ENCODE data around the gene RBM44.
"Not testable (repeated sequence)": the region's sequence is repeated elsewhere in the genome, so short reads cannot be mapped to it uniquely, and the experiment has no call there.

Gene RBM44

GRCh38 chr2:237782181-237782580 lies 16.4 kb upstream of the RBM44 start:
- H2AFZ ChIP-seq (ENCODE audit: low read length, unreplicated experiment) = no peak overlapping the region
- no peaks in the 10 kb centered on the region for H3K27me3 ChIP-seq (ENCODE audit: insufficient read depth, low read length)
- H3K27ac ChIP-seq (ENCODE audit: low read depth, low read length) = no peak overlapping the region
- H3K4me3 ChIP-seq (ENCODE audit: low read depth, low read length) = no peak overlapping the region
- no peaks in the 10 kb centered on the region for H3K4me1 ChIP-seq (ENCODE audit: control insufficient read depth, insufficient read depth, low read length, unreplicated experiment)
- H3K79me2 ChIP-seq (ENCODE audit: control insufficient read depth, insufficient read depth, low read length, unreplicated experiment) = no peaks in the 10 kb centered on the region
- H3K36me3 ChIP-seq (ENCODE audit: insufficient read depth, low read length) = peaks cover 23% of the 10 kb centered on the region

GRCh38 chr2:237783678-237784077 lies 14.9 kb upstream of the RBM44 start:
- not testable (repeated sequence) for H3K79me2 ChIP-seq (ENCODE audit: control insufficient read depth, insufficient read depth, low read length, unreplicated experiment); H3K27ac ChIP-seq (ENCODE audit: low read depth, low read length); H3K4me1 ChIP-seq (ENCODE audit: control insufficient read depth, insufficient read depth, low read length, unreplicated experiment); H3K27me3 ChIP-seq (ENCODE audit: insufficient read depth, low read length); H2AFZ ChIP-seq (ENCODE audit: low read length, unreplicated experiment); H3K4me3 ChIP-seq (ENCODE audit: low read depth, low read length)
- H3K36me3 ChIP-seq (ENCODE audit: insufficient read depth, low read length) = peaks cover 26% of the 10 kb centered on the region

GRCh38 chr2:237786936-237787335 lies 11.6 kb upstream of the RBM44 start:
- H3K36me3 ChIP-seq (ENCODE audit: insufficient read depth, low read length) = peaks cover 12% of the 10 kb centered on the region
- H3K27me3 ChIP-seq (ENCODE audit: insufficient read depth, low read length) = no peaks in the 10 kb centered on the region
- H3K27ac ChIP-seq (ENCODE audit: low read depth, low read length) = no peak overlapping the region
- H2AFZ ChIP-seq (ENCODE audit: low read length, unreplicated experiment) = no peak overlapping the region
- H3K79me2 ChIP-seq (ENCODE audit: control insufficient read depth, insufficient read depth, low read length, unreplicated experiment) = no peaks in the 10 kb centered on the region
- H3K4me3 ChIP-seq (ENCODE audit: low read depth, low read length) = no peak overlapping the region
- no peaks in the 10 kb centered on the region for H3K4me1 ChIP-seq (ENCODE audit: control insufficient read depth, insufficient read depth, low read length, unreplicated experiment)

- Histone ChIP-seq H2AFZ (ENCODE audit: low read length, unreplicated experiment) (no peak overlapping the region), H3K36me3 (ENCODE audit: insufficient read depth, low read length) (peaks cover 7% of the 10 kb centered on the region), H3K27me3 (ENCODE audit: insufficient read depth, low read length) (no peaks in the 10 kb centered on the region), H3K4me1 (ENCODE audit: control insufficient read depth, insufficient read depth, low read length, unreplicated experiment) (no peaks in the 10 kb centered on the region), H3K4me3 (ENCODE audit: low read depth, low read length) (0 out of 2 replicates have a peak overlapping the region, but pooled peaks have one; percentile 7), H3K79me2 (ENCODE audit: control insufficient read depth, insufficient read depth, low read length, unreplicated experiment) (no peaks in the 10 kb centered on the region), H3K27ac (ENCODE audit: low read depth, low read length) (no peak overlapping the region)
Measured at GRCh38 chr2:237790353-237790752, 8.2 kb upstream of the RBM44 start.

GRCh38 chr2:237791977-237792727 lies 6.4 kb upstream of the RBM44 start:
- Histone ChIP-seq H3K27ac (ENCODE audit: low read depth, low read length) (no peak overlapping the region), H2AFZ (ENCODE audit: low read length, unreplicated experiment) (no peak overlapping the region), H3K4me3 (ENCODE audit: low read depth, low read length) (no peak overlapping the region), H3K27me3 (ENCODE audit: insufficient read depth, low read length) (no peaks in the 10 kb centered on the region), H3K36me3 (ENCODE audit: insufficient read depth, low read length) (peaks cover 3% of the 10 kb centered on the region), H3K79me2 (ENCODE audit: control insufficient read depth, insufficient read depth, low read length, unreplicated experiment) (no peaks in the 10 kb centered on the region), H3K4me1 (ENCODE audit: control insufficient read depth, insufficient read depth, low read length, unreplicated experiment) (no peaks in the 10 kb centered on the region)

- H3K79me2 ChIP-seq (ENCODE audit: control insufficient read depth, insufficient read depth, low read length, unreplicated experiment) = no peaks in the 10 kb centered on the region
- H3K27ac ChIP-seq (ENCODE audit: low read depth, low read length) = no peak overlapping the region
Measured at GRCh38 chr2:237797253-237797652, 1.3 kb upstream of the RBM44 start.

GRCh38 chr2:237799060-237799428 lies 465 bp downstream of the RBM44 start:
- Histone ChIP-seq H3K79me2 (ENCODE audit: control insufficient read depth, insufficient read depth, low read length, unreplicated experiment) (no peaks in the 10 kb centered on the region), H3K27ac (ENCODE audit: low read depth, low read length) (no peak overlapping the region), H3K36me3 (ENCODE audit: insufficient read depth, low read length) (no peaks in the 10 kb centered on the region), H3K4me1 (ENCODE audit: control insufficient read depth, insufficient read depth, low read length, unreplicated experiment) (no peaks in the 10 kb centered on the region), H3K4me3 (ENCODE audit: low read depth, low read length) (no peak overlapping the region), H2AFZ (ENCODE audit: low read length, unreplicated experiment) (no peak overlapping the region), H3K27me3 (ENCODE audit: insufficient read depth, low read length) (no peaks in the 10 kb centered on the region)

More at GRCh38 chr2:237797253-237797652, 1.3 kb upstream of the RBM44 start:
- no peak overlapping the region for H2AFZ ChIP-seq (ENCODE audit: low read length, unreplicated experiment)
- no peaks in the 10 kb centered on the region for H3K4me1 ChIP-seq (ENCODE audit: control insufficient read depth, insufficient read depth, low read length, unreplicated experiment)
- H3K27me3 ChIP-seq (ENCODE audit: insufficient read depth, low read length) = no peaks in the 10 kb centered on the region
- H3K36me3 ChIP-seq (ENCODE audit: insufficient read depth, low read length) = no peaks in the 10 kb centered on the region
- no peak overlapping the region for H3K4me3 ChIP-seq (ENCODE audit: low read depth, low read length)

- Histone ChIP-seq H3K36me3 (ENCODE audit: insufficient read depth, low read length) (no peaks in the 10 kb centered on the region), H2AFZ (ENCODE audit: low read length, unreplicated experiment) (no peak overlapping the region), H3K27ac (ENCODE audit: low read depth, low read length) (no peak overlapping the region), H3K27me3 (ENCODE audit: insufficient read depth, low read length) (0 out of 2 replicates have a peak, but pooled peaks cover 8% of the 10 kb centered on the region), H3K4me3 (ENCODE audit: low read depth, low read length) (no peak overlapping the region), H3K4me1 (ENCODE audit: control insufficient read depth, insufficient read depth, low read length, unreplicated experiment) (no peaks in the 10 kb centered on the region), H3K79me2 (ENCODE audit: control insufficient read depth, insufficient read depth, low read length, unreplicated experiment) (no peaks in the 10 kb centered on the region)
Measured at GRCh38 chr2:237801466-237801865, 2.9 kb downstream of the RBM44 start.

- H2AFZ ChIP-seq (ENCODE audit: low read length, unreplicated experiment) = no peak overlapping the region
- H3K27ac ChIP-seq (ENCODE audit: low read depth, low read length) = no peak overlapping the region
- no peaks in the 10 kb centered on the region for H3K36me3 ChIP-seq (ENCODE audit: insufficient read depth, low read length)
- H3K27me3 ChIP-seq (ENCODE audit: insufficient read depth, low read length) = peaks cover 38% of the 10 kb centered on the region
- no peaks in the 10 kb centered on the region for H3K79me2 ChIP-seq (ENCODE audit: control insufficient read depth, insufficient read depth, low read length, unreplicated experiment)
- H3K4me3 ChIP-seq (ENCODE audit: low read depth, low read length) = no peak overlapping the region
- no peaks in the 10 kb centered on the region for H3K4me1 ChIP-seq (ENCODE audit: control insufficient read depth, insufficient read depth, low read length, unreplicated experiment)
Measured at GRCh38 chr2:237806334-237806733, 7.8 kb downstream of the RBM44 start.

GRCh38 chr2:237815637-237816036 lies 17.1 kb downstream of the RBM44 start:
- peaks cover 10% of the 10 kb centered on the region for H3K4me1 ChIP-seq (ENCODE audit: control insufficient read depth, insufficient read depth, low read length, unreplicated experiment)
- H3K36me3 ChIP-seq (ENCODE audit: insufficient read depth, low read length) = no peaks in the 10 kb centered on the region
- no peak overlapping the region for H2AFZ ChIP-seq (ENCODE audit: low read length, unreplicated experiment)
- H3K79me2 ChIP-seq (ENCODE audit: control insufficient read depth, insufficient read depth, low read length, unreplicated experiment) = no peaks in the 10 kb centered on the region
- peaks cover 23% of the 10 kb centered on the region for H3K27me3 ChIP-seq (ENCODE audit: insufficient read depth, low read length)
- H3K27ac ChIP-seq (ENCODE audit: low read depth, low read length) = no peak overlapping the region
- no peak overlapping the region for H3K4me3 ChIP-seq (ENCODE audit: low read depth, low read length)

- peaks cover 18% of the 10 kb centered on the region for H3K27me3 ChIP-seq (ENCODE audit: insufficient read depth, low read length)
- no peak overlapping the region for H2AFZ ChIP-seq (ENCODE audit: low read length, unreplicated experiment)
- H3K4me3 ChIP-seq (ENCODE audit: low read depth, low read length) = no peak overlapping the region
- H3K27ac ChIP-seq (ENCODE audit: low read depth, low read length) = no peak overlapping the region
- H3K36me3 ChIP-seq (ENCODE audit: insufficient read depth, low read length) = no peaks in the 10 kb centered on the region
- H3K79me2 ChIP-seq (ENCODE audit: control insufficient read depth, insufficient read depth, low read length, unreplicated experiment) = no peaks in the 10 kb centered on the region
- peaks cover 10% of the 10 kb centered on the region for H3K4me1 ChIP-seq (ENCODE audit: control insufficient read depth, insufficient read depth, low read length, unreplicated experiment)
Measured at GRCh38 chr2:237816531-237816930, 18.0 kb downstream of the RBM44 start.
